PC-3 (cell line): ENCODE data around the gene C16orf96. TPM values are rescaled to one million over a fixed set of nuclear protein-coding genes. Genes with fewer than 3 reads are reported as not detected.

Experiments
- ATAC-seq: fragments of 200-7000 bp; cut with Tn5 transposase; 2 replicates; pipeline ENCODE4 v1.9.1; 2020; ENCODE audit warnings: mild to moderate bottlenecking, moderate library complexity
- BruUV-seq: library from RNA; stranded (reverse); fragments of 400-500 nt; replicated peaks from 2 replicates; lab custom pipeline; 2021; lab: Mats Ljungman, UMichigan
- CTCF ChIA-PET: fragments of 300-600 bp; sonication (Branson Sonifier 250); formaldehyde crosslinking; loops from one replicate; lab custom pipeline; 2022; ENCODE audit warnings: antibody characterized with exemption; lab: Charles Lee
- POLR2A ChIA-PET: fragments of 300-600 bp; sonication (Branson Sonifier 250); formaldehyde crosslinking; loops from one replicate; lab custom pipeline; 2022; ENCODE audit warnings: antibody characterized with exemption; ENCODE audit not compliant: unreplicated experiment; lab: Charles Lee
- DNase-seq: peaks from one replicate; pipeline ENCODE4 v3.0.0-alpha.2; 2015
- H2AFZ ChIP-seq: fragments of 300-600 bp; sonication (generic); 2 replicates; pipeline ENCODE4 v1.6.0; 2016; ENCODE audit warnings: antibody characterized with exemption, low read length
- H3F3A ChIP-seq: fragments of 300-600 bp; sonication (generic); one replicate; pipeline ENCODE4 v1.6.0; 2017; ENCODE audit warnings: antibody characterized with exemption, low read length, control low read depth, mild to moderate bottlenecking; ENCODE audit not compliant: unreplicated experiment
- H3K27ac ChIP-seq: fragments of 300-600 bp; sonication (generic); 2 replicates; pipeline ENCODE4 v1.5.1; 2016; ENCODE audit warnings: mild to moderate bottlenecking, low read length
- H3K27me3 ChIP-seq: fragments of 300-600 bp; sonication (generic); 2 replicates; pipeline ENCODE4 v1.6.1; 2016; ENCODE audit warnings: low read length, mixed read lengths
- H3K36me3 ChIP-seq: fragments of 300-600 bp; sonication (generic); 2 replicates; pipeline ENCODE4 v1.6.1; 2016; ENCODE audit warnings: low read depth, mixed run types, low read length, mixed read lengths
- H3K4me1 ChIP-seq: fragments of 300-600 bp; sonication (generic); 2 replicates; pipeline ENCODE4 v1.5.1; 2016; ENCODE audit warnings: low read length; ENCODE audit not compliant: insufficient read depth
- H3K4me2 ChIP-seq: fragments of 300-600 bp; sonication (generic); 2 replicates; pipeline ENCODE4 v1.6.0; 2016; ENCODE audit warnings: low read length
- H3K4me3 ChIP-seq: fragments of 300-600 bp; sonication (generic); 2 replicates; pipeline ENCODE4 v1.5.1; 2016; ENCODE audit warnings: mild to moderate bottlenecking, low read length, mixed read lengths
- H3K79me2 ChIP-seq: fragments of 300-600 bp; sonication (generic); 2 replicates; pipeline ENCODE4 v1.6.1; 2017; ENCODE audit warnings: low read length, mixed read lengths
- H3K9ac ChIP-seq: fragments of 300-600 bp; sonication (generic); 2 replicates; pipeline ENCODE4 v1.6.0; 2016; ENCODE audit warnings: mild to moderate bottlenecking, low read length
- H3K9me2 ChIP-seq: fragments of 300-600 bp; sonication (generic); replicated peaks from 2 replicates; pipeline ENCODE4 v1.6.1; 2016; ENCODE audit warnings: mixed run types, low read length, mixed read lengths
- H3K9me3 ChIP-seq: fragments of 300-600 bp; sonication (generic); 2 replicates; pipeline ENCODE4 v1.6.1; 2016; ENCODE audit warnings: low read length, mixed read lengths
- H4K20me1 ChIP-seq: fragments of 300-600 bp; sonication (generic); 2 replicates; pipeline ENCODE4 v1.6.1; 2016; ENCODE audit warnings: low read length, mixed read lengths
- EZH2 ChIP-seq: fragments of 300-600 bp; sonication (generic); IDR thresholded peaks from one replicate; pipeline ENCODE4 v1.6.1; 2017; ENCODE audit warnings: antibody characterized with exemption, mild to moderate bottlenecking, low read length; ENCODE audit not compliant: unreplicated experiment
- EZH2phosphoT487 ChIP-seq: fragments of 300-600 bp; sonication (generic); IDR thresholded peaks from 2 replicates; pipeline ENCODE4 v1.6.1; 2018; ENCODE audit warnings: mild to moderate bottlenecking, antibody characterized with exemption, low read length, borderline replicate concordance
- intact Hi-C: fragments of 100-400 bp; cut with micrococcal nuclease; formaldehyde crosslinking; loops from 2 replicates; pipeline ENCODE4 v1.9.0; 2023
- total RNA-seq: library from RNA; depleted of rRNA; stranded (reverse); fragments of >200 nt; gene quantifications from 2 replicates; pipeline ENCODE4 v1.2.3, GENCODE V29; 2014
- TF ChIP-seq, protein P1 (sequence below): fragments of 300-600 bp; sonication (generic); conservative IDR thresholded peaks from 2 replicates; pipeline ENCODE4 v1.5.1; 2017; ENCODE audit warnings: antibody characterized with exemption, low read depth, mild to moderate bottlenecking, low read length

C16orf96 gene
- total RNA-seq, 1 experiment from 2014 or later, result not detected

DNA sequence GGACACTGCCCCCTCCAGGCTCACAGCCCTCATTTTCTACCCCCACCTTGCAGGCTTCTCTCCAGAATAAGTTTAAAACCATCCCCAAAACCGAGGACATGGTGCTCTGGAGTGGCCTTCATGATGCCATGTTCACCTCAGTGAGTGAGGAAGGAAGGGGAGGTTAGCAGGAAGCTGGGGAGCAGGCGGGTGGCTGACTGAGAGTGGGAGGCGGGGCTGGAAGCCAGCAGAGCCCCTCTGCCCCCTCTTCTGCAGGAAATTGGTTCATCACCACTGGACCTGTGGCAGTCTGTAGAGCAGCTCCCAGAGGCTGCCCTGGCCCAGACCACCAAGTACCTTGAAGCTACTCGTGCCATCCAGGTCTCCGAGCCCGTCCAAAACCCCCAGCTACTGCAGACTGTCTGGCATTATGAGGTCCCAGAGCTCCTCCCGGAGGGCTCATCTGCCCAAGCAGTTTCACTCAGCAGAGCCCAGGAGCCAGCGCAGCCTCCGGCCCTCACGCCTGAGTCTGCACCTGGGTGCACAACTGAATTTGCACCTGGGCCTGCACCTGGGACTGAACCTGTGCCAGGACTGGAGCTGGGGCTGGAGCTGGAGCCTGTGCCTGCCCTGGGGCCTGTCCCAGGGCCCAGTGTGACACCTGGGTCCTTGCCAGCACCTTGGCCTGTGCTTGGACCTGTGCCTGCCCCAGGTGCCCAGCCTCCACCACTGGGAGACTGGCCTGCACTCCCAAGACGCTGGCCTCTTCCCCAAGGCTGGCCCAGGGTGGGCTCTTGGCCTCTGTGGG, 19.0 kb downstream of the C16orf96 start:
- no peaks in the 10 kb centered on the region for H4K20me1 ChIP-seq
- no peaks in the 10 kb centered on the region for H3K9me3 ChIP-seq
- CTCF ChIA-PET, result no interaction called here
- H3K79me2 ChIP-seq, result no peaks in the 10 kb centered on the region
- POLR2A ChIA-PET, result no interaction called here
- no peak overlapping the region for H3K4me2 ChIP-seq
- H3K27ac ChIP-seq, result no peak overlapping the region
- H3K36me3 ChIP-seq, result no peaks in the 10 kb centered on the region
- no peaks in the 10 kb centered on the region for H3K9me2 ChIP-seq
- no peaks in the 10 kb centered on the region for H3K27me3 ChIP-seq
- no peak overlapping the region for H2AFZ ChIP-seq
- H3F3A ChIP-seq, result no peaks in the 10 kb centered on the region
- TF ChIP-seq, protein P1, sequence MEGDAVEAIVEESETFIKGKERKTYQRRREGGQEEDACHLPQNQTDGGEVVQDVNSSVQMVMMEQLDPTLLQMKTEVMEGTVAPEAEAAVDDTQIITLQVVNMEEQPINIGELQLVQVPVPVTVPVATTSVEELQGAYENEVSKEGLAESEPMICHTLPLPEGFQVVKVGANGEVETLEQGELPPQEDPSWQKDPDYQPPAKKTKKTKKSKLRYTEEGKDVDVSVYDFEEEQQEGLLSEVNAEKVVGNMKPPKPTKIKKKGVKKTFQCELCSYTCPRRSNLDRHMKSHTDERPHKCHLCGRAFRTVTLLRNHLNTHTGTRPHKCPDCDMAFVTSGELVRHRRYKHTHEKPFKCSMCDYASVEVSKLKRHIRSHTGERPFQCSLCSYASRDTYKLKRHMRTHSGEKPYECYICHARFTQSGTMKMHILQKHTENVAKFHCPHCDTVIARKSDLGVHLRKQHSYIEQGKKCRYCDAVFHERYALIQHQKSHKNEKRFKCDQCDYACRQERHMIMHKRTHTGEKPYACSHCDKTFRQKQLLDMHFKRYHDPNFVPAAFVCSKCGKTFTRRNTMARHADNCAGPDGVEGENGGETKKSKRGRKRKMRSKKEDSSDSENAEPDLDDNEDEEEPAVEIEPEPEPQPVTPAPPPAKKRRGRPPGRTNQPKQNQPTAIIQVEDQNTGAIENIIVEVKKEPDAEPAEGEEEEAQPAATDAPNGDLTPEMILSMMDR, result no peak
- TF ChIP-seq EZH2phosphoT487 (no peak), EZH2 (no peak)
- intact Hi-C loops, result no loop called here
- no peak overlapping the region for H3K4me3 ChIP-seq
- ATAC-seq (no peak), DNase-seq (no peak)
- H3K4me1 ChIP-seq, result peaks cover 5% of the 10 kb centered on the region
- BruUV-seq, result no TSS peak
- no peak overlapping the region for H3K9ac ChIP-seq

DNA sequence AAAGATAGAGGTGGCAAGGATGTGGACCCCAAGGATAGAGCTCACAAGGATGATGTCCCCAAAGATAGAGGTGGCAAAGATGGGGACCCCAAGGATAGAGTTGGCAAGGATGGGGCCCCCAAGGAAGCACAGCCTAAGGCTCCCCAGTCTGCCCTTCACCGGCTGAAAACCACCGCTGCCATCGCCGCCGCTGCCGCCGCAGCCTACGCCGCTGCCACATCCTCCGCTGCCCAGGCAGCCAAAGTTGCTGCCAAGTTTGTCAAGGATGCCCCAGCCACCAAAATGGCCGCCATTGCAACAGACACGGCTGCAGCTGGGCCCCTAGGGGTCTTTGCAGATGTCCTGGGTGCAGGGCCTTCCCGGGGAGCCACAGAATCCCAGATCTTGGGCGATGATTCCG, 19.9 kb downstream of the C16orf96 start:
- Histone ChIP-seq H3K9ac (no peak overlapping the region), H3K79me2 (no peaks in the 10 kb centered on the region), H3K9me3 (no peaks in the 10 kb centered on the region), H3K36me3 (no peaks in the 10 kb centered on the region), H3K4me1 (peaks cover 11% of the 10 kb centered on the region), H3K4me3 (no peak overlapping the region), H3K27me3 (no peaks in the 10 kb centered on the region), H3K27ac (no peak overlapping the region), H4K20me1 (no peaks in the 10 kb centered on the region), H3K4me2 (no peak overlapping the region), H3K9me2 (no peaks in the 10 kb centered on the region), H3F3A (no peaks in the 10 kb centered on the region), H2AFZ (no peak overlapping the region)
- no peak for TF ChIP-seq EZH2phosphoT487
- TF ChIP-seq, protein P1, result no peak
- no peak for TF ChIP-seq EZH2
- no peak for ATAC-seq
- ChIA-PET POLR2A (no interaction called here), CTCF (no interaction called here)
- no peak for DNase-seq
- BruUV-seq, result no TSS peak
- intact Hi-C loops, result no loop called here

DNA sequence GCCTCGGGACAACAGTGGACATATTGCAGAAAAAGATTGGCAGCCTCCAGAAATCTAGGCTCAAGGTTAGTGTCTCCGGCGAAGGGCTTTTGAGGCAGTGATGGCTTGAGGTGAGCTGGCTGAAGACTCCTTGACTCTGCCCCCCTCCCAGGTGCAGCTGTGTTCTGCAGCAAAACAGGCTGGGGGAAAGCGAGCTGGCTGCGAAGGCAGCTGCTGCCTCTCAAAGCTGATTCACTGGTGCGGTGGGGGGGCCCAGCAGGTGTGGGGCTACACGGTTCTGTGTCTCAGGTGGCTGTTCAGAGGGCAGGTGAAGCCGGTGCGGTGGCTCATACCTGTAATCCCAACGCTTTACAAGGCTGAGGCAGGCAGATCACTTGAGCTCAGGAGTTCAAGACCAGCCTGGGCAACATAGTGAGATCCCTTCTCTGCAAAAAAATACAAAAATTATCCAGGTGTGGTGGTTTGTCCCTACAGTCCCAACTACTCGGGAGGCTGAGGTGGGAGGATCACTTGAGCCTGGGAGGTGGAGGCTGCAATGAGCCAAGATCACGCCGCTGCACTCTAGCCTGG, 22.9 kb downstream of the C16orf96 start:
- ATAC-seq (no peak), DNase-seq (no peak)
- CTCF ChIA-PET, result no interaction called here
- no peak overlapping the region for H2AFZ ChIP-seq
- H3K27me3 ChIP-seq, result no peaks in the 10 kb centered on the region
- H3K9me2 ChIP-seq, result no peaks in the 10 kb centered on the region
- no peak overlapping the region for H3K4me2 ChIP-seq
- H3K9ac ChIP-seq, result no peak overlapping the region
- H3K36me3 ChIP-seq, result no peaks in the 10 kb centered on the region
- no peaks in the 10 kb centered on the region for H4K20me1 ChIP-seq
- H3K79me2 ChIP-seq, result no peaks in the 10 kb centered on the region
- H3K4me1 ChIP-seq, result peaks cover 11% of the 10 kb centered on the region
- H3F3A ChIP-seq, result no peaks in the 10 kb centered on the region
- BruUV-seq, result no TSS peak
- POLR2A ChIA-PET, result no interaction called here
- H3K4me3 ChIP-seq, result no peak overlapping the region
- TF ChIP-seq EZH2phosphoT487 (no peak), EZH2 (no peak)
- TF ChIP-seq, protein P1, result no peak
- intact Hi-C loops, result no loop called here
- H3K27ac ChIP-seq, result no peak overlapping the region
- H3K9me3 ChIP-seq, result no peaks in the 10 kb centered on the region
